Lower leg skin (tissue), 3 donors: Measurements from ENCODE around the gene SPSB1.

Source experiments
- CTCF ChIP-seq, 3 donors: fragments of 450-650 bp; IDR thresholded peaks; one replicate each; pipeline ENCODE4 v1.5.1; 2016; ENCODE audit warnings: antibody characterized with exemption in 3 of 3, mild to moderate bottlenecking in 3 of 3, moderate library complexity in 2 of 3
- POLR2A ChIP-seq, 2 donors: fragments of 450-650 bp; IDR thresholded peaks; one replicate each; pipeline ENCODE4 v1.6.1; 2016 to 2017; ENCODE audit warnings: antibody characterized with exemption in 2 of 2, mild to moderate bottlenecking in 1 of 2, moderate library complexity in 1 of 2

GRCh38 chr1:9265968-9266367 is 26.7 kb upstream of the SPSB1 start:
- no peak for TF ChIP-seq CTCF (IDR thresholded peaks at IDR 0.05)
- no peak for TF ChIP-seq POLR2A (IDR thresholded peaks at IDR 0.05)
